ENCODE results near the gene CPNE4.

Gene CPNE4

GRCh38 chr3:131608296-131608695, 426.5 kb downstream of the CPNE4 start:
- no peak for DNase-seq (ENCODE audit: low read depth, low spot score)

GRCh38 chr3:131605916-131606315, 428.9 kb downstream of the CPNE4 start:
- no peak for DNase-seq (ENCODE audit: low read depth, low spot score)

GRCh38 chr3:131602011-131602779, 432.6 kb downstream of the CPNE4 start:
- DNase-seq (ENCODE audit: low read depth, low spot score): peak; percentile 32

- DNase-seq (ENCODE audit: low read depth, low spot score): no peak
Observed at GRCh38 chr3:131597816-131598215, 437.0 kb downstream of the CPNE4 start.

GRCh38 chr3:131596884-131597283, 437.9 kb downstream of the CPNE4 start:
- DNase-seq (ENCODE audit: low read depth, low spot score): no peak

- no peak for DNase-seq (ENCODE audit: low read depth, low spot score)
Observed at GRCh38 chr3:131591394-131592014, 443.3 kb downstream of the CPNE4 start.

- DNase-seq (ENCODE audit: low read depth, low spot score): no peak
Observed at GRCh38 chr3:131586277-131586676, 448.5 kb downstream of the CPNE4 start.

GRCh38 chr3:131582438-131582837, 452.4 kb downstream of the CPNE4 start:
- DNase-seq (ENCODE audit: low read depth, low spot score): no peak

- peak; percentile 5 for DNase-seq (ENCODE audit: low read depth, low spot score)
Observed at GRCh38 chr3:131568460-131568859, 466.4 kb downstream of the CPNE4 start.

GRCh38 chr3:131564812-131565211, 470.0 kb downstream of the CPNE4 start:
- DNase-seq (ENCODE audit: low read depth, low spot score): no peak

- peak; percentile 2 for DNase-seq (ENCODE audit: low read depth, low spot score)
Observed at GRCh38 chr3:131561511-131561910, 473.3 kb downstream of the CPNE4 start.

GRCh38 chr3:131560795-131561194, 474.0 kb downstream of the CPNE4 start:
- DNase-seq (ENCODE audit: low read depth, low spot score): no peak

- no peak for DNase-seq (ENCODE audit: low read depth, low spot score)
Observed at GRCh38 chr3:131555456-131555855, 479.4 kb downstream of the CPNE4 start.

GRCh38 chr3:131553495-131554247, 481.1 kb downstream of the CPNE4 start:
- no peak for DNase-seq (ENCODE audit: low read depth, low spot score)

- DNase-seq (ENCODE audit: low read depth, low spot score): no peak
Observed at GRCh38 chr3:131551761-131552160, 483.1 kb downstream of the CPNE4 start.

- DNase-seq (ENCODE audit: low read depth, low spot score): no peak
Observed at GRCh38 chr3:131550562-131551465, 484.0 kb downstream of the CPNE4 start.

- no peak for DNase-seq (ENCODE audit: low read depth, low spot score)
Observed at GRCh38 chr3:131549340-131549739, 485.5 kb downstream of the CPNE4 start.

- no peak for DNase-seq (ENCODE audit: low read depth, low spot score)
Observed at GRCh38 chr3:131547585-131547984, 487.2 kb downstream of the CPNE4 start.

- no peak for DNase-seq (ENCODE audit: low read depth, low spot score)
Observed at GRCh38 chr3:131546441-131546840, 488.4 kb downstream of the CPNE4 start.

- no peak for DNase-seq (ENCODE audit: low read depth, low spot score)
Observed at GRCh38 chr3:131544557-131544956, 490.3 kb downstream of the CPNE4 start.

- peak; percentile 33 for DNase-seq (ENCODE audit: low read depth, low spot score)
Observed at GRCh38 chr3:131543714-131544113, 491.1 kb downstream of the CPNE4 start.

GRCh38 chr3:131541288-131541687, 493.5 kb downstream of the CPNE4 start:
- DNase-seq (ENCODE audit: low read depth, low spot score): no peak
